Left hindlimb (tissue), 1 donor: ENCODE measurements around the gene U2SURP.
"Not testable (repeated sequence)": the region's sequence is repeated elsewhere in the genome, so short reads cannot be mapped to it uniquely, and the experiment has no call there.

Experiments used
- DNase-seq: peaks from one replicate; pipeline ENCODE4 v3.0.0-alpha.2; 2018

Gene U2SURP

DNA sequence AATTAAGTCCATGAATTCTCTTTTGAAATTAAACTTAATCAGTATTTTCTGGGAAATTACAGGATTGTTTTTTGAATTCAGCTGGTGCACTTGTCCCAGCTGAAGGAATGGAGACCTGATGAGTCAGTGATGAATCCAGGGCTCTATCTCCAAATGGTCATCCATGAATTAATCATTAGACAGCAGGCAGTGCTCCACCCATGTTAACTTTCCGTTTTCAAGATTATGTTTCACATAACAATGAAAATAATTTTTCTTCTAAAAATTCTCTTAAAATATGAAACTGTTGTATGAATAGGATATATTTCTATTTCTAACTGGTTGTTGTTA lies 24.0 kb upstream of the U2SURP start:
- no peak for DNase-seq

DNA sequence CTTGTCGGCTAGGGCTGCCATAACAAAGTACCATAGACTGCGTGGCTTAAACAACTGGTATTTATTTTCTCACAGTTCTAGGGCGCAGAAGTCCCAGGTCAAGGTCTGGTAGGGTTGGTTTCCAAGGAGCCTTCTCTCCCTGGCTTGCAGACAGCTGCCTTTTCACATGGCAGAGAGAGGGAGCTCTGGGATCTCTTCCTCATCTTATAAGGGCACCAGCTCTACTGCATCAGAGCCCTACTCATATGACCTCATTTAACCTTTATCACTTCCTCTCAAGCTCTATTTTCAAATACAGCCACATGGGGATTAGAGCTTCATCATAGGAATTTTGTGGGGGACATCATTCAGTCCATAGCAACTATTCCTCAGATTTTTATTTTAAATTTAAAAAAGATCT lies 20.3 kb upstream of the U2SURP start:
- DNase-seq, result no peak

DNA sequence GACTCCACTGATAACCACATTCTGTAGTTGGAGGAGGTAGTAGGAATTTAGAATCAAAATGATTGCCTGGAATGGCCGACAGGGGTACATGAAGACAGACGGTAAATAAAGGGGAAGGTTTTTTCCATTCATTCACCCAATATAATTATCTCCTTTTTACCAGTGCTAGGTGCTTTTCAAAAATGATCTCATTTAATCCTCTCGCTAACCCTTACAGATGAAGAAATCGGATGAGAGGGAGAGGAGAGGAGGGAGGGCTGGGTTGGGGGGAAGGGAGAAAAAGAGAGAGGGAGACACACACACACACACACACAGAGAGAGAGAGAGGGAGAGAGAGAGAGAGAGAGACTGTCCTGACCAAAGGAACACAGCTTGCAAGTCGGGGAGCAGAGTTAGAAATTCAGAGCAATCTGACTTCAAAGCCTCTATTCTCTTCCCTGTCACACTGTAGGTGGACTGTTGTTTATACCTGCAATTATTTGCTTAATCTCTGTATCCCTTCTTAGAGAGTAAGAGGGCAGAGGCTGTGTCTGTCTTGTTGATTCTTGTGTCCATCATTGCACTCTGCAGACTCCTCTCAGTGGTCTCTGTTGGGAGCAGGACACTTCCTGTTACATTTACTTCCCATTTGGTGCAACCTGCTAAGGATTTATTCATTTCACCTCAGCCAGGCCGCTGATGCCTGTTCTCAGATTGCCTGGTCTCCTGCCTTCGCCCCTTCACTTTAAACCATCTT lies 19.2 kb upstream of the U2SURP start:
- DNase-seq, result no peak

DNA sequence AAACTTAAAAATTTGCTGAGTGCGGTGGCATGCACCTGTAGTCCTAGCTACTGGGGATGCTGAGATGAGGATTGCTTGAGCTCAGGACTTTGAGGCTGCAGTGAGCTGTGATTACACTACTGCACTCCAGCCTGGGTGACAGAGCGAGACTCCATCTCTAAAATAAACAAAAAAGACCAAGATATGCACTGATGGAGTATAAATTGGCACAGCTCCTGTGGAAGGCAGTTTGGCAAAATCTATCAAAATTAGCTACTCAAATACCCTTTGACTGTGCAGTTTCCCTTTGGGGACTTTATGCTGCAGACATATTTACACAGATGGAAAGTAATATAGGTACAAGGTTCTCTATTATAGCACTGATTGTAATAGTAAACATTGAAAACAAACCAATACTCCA lies 18.1 kb upstream of the U2SURP start:
- no peak for DNase-seq

DNA sequence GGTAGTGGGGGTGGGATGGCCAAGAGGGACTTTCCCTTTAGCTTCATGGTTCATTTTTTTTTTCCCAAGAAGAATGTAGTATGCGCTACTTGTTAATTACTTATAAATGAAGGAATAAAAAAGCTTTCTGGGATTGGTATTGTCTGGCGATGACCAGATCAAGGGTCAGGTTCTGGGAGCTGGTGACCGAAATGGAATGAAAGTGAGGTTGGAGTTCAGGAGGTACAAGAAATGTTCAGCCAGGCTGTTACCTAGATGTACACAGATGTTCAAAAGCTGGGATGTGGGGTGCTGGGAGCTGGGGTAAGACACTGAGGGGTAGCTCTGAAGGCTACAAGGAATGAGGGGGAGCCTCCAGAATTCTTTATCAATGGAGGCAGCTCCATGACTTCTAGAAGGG lies 17.1 kb upstream of the U2SURP start:
- no peak for DNase-seq

DNA sequence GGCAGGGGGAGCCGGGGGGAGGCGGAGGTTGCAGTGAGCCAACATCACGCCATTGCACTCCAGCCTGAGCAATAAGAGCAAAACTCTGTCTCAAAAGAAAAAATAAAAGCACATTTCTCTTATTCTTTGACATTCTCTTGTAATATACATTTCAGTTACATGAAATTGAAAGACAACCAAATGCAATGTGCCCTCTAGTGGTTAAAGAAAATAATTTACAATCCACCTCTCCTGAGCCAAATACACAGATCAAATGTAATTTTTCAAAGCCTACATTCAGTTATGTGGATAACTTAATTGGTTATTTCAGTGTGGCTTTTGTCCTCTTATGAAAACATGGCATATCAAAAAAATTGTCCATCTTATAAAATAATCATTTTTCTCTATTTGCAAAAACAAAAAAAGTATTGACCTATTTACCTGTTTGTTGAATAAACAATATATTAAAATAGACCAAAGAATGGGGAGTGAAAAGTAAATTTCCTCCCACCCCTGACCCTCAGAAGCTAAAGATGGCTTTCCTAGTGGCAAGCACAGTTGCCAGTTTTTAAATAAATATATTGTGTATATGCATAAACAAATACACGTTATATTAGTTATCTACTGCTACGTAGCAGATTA lies 14.2 kb upstream of the U2SURP start:
- DNase-seq, result no peak

DNA sequence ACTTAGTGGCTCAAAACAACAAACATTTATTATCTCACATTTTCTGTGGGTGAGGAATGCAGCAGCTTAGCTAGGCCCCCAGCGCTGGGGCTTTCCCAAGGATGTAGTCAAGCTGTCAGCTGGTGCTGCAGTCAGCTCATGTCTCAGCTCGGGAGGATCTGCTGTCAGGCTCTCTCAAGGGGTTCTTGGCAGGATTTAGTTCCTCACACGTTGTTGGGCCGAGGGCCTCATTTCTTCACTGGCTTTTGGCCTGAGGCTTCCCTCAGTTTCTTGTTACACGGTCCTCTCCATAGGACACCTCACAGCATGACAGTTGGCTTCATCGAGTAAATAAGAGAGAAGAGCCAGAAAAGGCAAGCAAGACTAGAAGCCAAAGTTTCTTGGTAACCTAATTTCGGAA lies 13.7 kb upstream of the U2SURP start:
- DNase-seq, result no peak

DNA sequence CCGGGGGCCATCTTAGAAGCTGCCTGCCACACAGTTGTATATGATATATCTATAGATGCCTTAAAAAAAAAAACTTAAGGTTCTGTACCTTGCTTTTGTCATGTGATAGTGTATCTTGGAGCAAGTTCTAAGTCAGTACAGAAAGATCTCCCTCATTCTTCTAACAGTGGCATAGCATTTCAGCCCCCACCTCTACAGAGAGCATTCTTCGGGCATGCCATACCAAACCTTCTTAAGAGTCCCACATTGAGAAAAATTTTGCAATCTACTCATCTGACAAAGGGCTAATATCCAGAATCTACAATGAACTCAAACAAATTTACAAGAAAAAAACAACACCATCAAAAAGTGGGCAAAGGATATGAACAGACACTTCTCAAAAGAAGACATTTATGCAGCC lies 13.1 kb upstream of the U2SURP start:
- DNase-seq, result not testable (repeated sequence)

DNA sequence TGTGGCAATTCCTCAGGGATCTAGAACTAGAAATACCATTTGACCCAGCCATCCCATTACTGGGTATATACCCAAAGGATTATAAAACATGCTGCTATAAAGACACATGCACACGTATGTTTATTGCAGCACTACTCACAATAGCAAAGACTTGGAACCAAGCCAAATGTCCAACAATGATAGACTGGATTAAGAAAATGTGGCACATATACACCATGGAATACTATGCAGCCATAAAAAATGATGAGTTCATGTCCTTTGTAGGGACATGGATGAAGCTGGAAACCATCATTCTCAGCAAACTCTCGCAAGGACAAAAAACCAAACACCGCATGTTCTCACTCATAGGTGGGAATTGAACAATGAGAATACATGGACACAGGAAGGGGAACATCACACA lies 12.5 kb upstream of the U2SURP start:
- not testable (repeated sequence) for DNase-seq

DNA sequence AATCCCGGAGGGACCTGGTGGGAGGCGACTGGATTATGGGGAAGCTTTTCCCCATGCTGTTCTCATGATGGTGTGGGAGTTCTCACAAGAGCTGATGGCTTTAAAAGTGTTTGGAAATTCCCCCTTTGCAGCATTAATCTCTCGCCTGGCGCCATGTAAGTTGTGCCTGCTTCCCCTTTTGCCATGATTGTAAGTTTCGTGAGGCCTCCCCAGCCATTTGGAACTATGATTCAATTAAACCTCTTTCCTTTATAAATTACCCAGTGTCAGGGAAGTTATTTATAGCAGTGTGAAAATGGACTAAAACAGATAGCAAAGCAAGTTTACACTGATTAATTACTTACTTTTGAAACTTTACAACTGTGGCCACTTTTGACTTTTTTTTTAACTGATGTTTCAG lies 10.6 kb upstream of the U2SURP start:
- no peak for DNase-seq

DNA sequence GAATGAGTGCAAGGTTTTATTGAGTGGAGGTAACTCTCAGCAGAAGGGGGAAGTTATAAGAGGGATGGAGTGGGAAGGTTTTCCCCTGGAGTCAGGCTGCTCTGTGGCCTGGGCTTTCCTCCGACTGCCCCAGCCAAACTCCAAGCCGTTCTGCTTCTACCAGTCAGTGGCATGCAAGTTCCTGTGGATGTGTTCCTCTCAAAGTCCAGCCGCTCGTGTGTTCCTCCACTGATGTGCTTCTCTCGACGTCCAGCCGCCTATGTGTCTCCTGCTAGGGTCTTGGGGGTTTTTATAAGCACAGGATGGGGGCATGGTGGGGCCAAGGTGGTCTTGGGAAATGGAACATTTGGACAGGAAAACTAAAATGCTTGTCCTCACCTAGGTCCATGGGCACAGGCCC lies 9.0 kb upstream of the U2SURP start:
- DNase-seq, result no peak

DNA sequence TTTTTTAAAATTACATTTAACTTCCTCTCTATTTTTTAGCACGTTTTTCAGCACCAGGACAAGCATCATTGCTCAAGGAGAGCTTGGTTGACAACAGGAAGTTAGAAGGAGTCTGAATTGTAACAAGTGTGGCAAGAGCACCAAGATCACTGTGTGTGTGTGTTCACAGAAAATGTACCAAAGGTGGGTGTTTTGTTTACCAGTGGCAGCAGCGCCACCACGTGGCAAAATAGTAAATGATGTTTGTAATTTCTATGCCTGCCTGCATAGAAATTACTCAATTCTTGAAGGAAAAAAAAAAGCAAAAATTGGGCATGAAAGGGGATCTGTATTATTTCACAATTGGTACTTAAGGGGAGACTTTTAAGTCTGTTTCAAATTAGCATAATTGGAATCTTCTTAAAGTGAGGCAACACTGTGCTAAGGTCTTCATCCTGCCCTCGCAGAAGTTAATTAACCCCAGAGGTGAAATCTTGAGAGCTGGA lies 7.4 kb upstream of the U2SURP start:
- peak; percentile 48 for DNase-seq

DNA sequence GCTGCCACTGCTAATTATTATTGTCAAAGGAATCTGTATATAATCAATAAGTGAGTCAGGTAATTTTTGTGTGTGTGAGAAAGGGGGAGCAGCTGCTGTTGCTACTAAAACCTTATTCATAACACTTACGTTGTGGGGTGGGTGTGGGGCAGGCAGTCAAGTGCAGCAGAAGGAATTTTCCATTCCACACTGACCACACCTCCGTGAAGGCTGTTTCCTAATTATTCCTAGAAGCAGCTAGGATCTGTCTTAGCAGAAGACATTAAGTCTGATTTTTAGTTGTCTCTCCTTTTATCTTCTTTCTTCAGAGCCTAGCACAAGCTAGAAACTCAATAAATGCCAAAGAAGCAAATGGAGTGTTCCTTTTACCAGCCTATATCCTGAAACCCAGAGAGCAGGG lies 4.0 kb upstream of the U2SURP start:
- no peak for DNase-seq

DNA sequence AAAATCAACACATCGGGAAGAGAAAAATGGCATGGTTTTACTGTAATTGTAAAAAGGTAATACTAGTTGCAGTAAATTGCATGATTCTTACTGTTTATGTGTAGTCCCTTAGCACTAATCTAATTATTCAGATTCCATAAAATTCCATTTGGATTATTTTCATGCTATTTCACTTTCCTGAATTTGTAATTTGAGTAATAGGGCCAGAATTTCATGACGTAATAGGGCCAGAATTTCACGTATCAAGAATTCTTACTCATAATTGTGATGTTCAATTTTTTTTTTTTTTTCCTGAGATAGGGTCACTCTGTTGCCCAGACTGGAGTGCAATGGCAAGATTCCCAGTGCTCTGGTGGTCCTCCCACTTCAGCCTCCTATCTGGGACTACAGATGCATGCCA lies 2.9 kb upstream of the U2SURP start:
- no peak for DNase-seq

DNA sequence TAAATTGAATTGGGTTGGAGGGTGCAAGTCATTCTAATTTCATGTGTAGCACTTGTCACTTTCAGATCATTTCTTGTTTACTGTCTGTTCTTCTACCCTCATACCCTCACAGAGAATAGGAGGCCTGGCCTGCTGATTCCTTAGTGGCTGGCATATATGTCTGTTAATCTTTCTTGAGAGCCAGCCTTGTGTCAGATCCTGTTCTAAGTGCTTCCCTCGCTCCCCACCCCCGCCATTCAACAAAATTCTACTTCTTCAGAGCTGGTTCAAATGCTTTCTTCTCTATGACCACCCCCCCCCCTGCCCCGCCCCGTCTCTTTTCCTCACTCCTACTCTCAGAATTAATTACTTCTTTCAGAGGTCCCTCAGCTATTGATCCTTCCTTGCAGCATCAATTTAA lies 1.5 kb upstream of the U2SURP start:
- no peak for DNase-seq

DNA sequence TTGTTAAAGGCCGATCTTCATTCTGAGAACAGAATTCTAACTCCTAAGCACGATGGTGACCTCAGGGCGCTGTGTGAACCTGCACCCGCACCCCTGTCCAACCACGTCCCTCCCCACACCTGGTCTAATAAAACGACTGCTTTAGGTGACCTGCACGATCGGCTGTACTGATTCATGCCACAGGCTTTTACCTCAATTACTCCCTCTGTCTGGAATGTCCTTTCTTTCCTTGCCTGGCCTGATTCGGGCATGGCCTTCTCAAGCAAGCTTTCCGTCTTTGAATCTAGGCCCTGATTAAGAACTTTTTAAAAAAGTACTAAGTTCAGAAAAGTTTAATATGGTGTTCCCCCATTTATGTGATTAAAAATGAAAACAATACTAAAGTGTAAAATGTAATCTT lies 842 bp upstream of the U2SURP start:
- no peak for DNase-seq

DNA sequence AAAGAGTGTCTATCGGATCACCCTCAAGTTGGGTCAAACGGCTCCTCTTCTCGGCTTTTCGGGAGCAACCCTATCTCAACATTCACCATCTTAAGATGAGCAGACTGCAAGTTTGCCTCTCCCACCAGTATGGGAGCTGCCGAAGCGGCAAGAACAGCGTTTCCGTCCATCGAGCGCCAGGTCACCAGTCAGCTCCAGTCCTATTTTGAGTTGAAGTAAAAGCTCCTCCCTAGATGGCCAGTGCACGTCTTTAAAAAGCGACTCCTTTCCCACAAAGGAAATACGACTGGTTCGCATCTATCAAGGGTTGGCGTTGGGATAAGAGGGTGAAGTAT lies 369 bp upstream of the U2SURP start:
- no peak for DNase-seq

DNA sequence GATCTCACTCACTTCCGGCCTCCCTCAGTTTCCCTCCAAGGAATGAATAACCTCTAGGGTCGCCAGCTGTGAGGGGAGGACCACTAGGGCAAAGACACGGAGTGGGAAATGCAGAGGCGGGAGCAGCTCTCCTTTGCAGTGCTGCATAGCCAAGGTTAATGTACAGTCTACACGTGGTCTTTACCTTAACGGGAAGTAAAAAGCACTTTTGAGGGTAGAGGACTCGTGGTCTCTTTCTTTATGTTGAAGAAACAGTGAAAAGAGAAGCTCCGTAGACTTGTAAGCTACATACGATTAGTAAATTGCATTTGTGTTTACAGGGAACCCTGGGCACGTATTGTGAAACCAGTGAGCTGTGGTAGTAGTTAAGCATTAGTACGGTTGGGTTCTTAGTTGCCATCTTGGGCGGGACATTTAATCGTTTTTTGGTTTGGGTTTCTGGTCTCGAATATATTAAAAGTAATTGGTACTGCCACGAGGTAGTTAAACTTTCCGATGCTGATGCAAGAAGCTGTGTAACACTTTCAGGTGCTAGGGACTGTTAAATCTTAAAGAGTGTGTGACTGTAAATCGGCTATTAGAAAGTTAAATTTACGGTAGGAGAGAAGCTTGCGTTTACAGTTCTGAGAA lies 828 bp downstream of the U2SURP start:
- DNase-seq, result no peak

DNA sequence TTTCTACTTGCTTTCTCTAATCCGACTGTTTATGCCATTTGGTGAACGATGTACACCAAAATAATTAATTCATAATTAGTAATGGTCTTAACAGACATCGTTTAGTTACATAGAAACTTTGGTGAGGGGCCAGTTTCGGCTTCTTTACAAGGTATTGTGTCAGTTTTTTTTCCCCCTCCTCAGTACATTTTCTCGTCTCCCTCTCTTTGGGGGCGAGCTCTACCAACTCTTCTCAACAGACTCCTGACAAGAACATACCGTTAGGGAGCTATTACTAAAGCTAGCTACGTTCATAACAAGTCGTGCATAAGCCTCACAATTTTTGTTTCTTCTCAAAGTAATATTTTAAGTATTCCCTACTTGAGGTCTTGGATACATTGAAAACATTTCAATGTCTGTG lies 1.4 kb downstream of the U2SURP start:
- DNase-seq, result no peak

DNA sequence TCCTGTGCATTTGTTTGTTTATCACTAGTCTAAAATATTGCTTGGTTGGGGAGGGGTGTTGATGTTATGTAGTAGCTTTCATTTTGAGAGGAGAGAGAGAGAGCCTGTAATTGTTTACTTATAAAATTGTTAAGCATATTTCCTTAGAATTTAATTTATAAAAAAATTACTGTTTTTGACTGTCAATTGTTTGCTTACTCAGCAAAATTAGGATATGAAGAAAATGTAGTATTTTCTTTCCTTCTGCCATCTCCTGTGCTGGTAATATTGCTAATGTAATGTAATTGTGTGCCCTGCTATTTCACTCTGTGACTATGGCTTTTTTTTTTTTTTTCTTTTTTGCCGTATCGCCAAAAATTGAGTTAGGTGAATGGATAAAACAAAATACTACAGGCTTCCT lies 3.5 kb downstream of the U2SURP start:
- DNase-seq, result no peak

DNA sequence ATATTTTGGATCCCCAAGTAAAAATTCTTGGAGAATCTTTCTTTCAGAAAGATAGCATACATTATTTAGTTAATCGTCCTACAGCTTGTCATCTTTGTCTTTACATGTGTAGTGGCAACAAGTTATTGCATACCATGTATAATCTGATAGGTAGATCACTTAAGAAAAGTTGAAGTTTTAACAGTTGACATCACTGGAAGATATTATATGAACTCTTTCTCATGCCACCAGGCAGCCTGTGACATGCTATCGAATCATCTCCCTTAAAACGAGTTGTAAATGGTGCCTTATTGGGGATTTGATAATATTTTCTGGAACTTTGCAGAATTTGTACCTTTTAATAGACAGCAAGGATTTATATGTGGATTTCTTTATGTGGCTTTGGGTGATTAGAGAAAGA lies 8.7 kb downstream of the U2SURP start:
- no peak for DNase-seq

DNA sequence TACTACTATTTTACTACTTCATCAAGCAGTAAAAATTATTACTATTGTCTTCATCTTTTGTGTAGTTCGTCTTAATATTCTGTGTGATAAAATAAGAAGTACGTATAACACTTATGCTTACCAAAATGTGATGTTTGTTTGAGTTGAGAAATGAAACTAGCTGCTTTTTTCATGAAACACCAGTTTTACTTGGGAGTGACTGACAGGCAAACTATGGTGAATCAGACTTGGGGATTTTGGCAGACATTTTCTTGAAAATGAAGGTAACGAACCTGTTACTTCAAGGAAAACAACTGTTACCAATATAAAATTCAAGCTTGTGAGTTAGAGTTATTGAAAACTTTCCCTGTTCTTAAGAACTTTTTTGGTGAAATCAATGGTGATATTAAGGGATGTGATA lies 10.3 kb downstream of the U2SURP start:
- DNase-seq, result no peak

DNA sequence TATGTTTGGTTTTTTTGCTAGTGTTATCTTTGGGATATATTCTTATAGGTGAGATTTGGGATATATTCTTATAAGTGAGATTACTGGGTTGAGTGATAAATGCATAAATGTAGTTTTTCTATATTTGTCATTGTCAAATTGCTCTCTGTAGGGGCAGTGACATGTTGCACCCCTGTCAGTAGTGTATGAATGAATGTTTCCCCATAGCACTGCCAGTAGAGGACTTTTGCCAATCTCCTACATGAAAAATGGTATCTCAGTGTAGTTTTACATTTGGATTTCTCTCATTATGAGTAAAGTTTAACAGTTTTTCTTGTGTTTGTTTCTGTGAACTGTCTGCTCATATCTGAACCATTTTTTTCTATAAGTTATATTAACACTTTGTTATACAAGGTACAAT lies 13.6 kb downstream of the U2SURP start:
- DNase-seq, result no peak

DNA sequence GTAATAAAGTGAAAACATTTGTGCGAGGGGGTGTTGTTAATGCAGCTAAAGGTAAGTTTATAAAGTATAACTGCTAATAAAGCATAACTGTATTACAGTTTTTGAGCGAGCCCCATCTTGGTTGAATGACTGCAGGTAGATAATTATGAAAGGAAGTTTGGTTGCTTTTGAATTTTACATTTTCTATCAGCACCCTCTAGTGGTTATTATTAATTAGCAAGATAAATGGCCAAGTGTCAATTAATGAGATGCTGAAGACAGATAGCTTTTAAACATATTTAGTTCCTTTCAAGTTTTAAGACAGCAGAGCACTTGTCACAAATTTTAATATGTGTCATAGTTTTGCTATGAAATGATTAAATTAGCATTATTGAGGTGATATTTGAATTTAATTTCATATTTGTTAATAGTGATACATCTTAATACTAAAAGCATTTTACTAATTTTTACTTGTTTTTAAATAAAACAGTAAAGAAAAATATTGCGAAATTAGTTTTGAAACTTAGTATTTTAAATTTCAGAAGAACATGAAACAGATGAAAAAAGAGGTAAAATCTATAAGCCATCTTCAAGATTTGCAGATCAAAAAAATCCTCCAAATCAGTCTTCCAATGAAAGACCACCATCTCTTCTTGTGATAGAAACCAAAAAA lies 15.1 kb downstream of the U2SURP start:
- no peak for DNase-seq
